ENCODE measurements around the gene ADAMTSL1.

ADAMTSL1 gene, protein sequence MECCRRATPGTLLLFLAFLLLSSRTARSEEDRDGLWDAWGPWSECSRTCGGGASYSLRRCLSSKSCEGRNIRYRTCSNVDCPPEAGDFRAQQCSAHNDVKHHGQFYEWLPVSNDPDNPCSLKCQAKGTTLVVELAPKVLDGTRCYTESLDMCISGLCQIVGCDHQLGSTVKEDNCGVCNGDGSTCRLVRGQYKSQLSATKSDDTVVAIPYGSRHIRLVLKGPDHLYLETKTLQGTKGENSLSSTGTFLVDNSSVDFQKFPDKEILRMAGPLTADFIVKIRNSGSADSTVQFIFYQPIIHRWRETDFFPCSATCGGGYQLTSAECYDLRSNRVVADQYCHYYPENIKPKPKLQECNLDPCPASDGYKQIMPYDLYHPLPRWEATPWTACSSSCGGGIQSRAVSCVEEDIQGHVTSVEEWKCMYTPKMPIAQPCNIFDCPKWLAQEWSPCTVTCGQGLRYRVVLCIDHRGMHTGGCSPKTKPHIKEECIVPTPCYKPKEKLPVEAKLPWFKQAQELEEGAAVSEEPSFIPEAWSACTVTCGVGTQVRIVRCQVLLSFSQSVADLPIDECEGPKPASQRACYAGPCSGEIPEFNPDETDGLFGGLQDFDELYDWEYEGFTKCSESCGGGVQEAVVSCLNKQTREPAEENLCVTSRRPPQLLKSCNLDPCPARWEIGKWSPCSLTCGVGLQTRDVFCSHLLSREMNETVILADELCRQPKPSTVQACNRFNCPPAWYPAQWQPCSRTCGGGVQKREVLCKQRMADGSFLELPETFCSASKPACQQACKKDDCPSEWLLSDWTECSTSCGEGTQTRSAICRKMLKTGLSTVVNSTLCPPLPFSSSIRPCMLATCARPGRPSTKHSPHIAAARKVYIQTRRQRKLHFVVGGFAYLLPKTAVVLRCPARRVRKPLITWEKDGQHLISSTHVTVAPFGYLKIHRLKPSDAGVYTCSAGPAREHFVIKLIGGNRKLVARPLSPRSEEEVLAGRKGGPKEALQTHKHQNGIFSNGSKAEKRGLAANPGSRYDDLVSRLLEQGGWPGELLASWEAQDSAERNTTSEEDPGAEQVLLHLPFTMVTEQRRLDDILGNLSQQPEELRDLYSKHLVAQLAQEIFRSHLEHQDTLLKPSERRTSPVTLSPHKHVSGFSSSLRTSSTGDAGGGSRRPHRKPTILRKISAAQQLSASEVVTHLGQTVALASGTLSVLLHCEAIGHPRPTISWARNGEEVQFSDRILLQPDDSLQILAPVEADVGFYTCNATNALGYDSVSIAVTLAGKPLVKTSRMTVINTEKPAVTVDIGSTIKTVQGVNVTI (N-terminal part only)

DNA sequence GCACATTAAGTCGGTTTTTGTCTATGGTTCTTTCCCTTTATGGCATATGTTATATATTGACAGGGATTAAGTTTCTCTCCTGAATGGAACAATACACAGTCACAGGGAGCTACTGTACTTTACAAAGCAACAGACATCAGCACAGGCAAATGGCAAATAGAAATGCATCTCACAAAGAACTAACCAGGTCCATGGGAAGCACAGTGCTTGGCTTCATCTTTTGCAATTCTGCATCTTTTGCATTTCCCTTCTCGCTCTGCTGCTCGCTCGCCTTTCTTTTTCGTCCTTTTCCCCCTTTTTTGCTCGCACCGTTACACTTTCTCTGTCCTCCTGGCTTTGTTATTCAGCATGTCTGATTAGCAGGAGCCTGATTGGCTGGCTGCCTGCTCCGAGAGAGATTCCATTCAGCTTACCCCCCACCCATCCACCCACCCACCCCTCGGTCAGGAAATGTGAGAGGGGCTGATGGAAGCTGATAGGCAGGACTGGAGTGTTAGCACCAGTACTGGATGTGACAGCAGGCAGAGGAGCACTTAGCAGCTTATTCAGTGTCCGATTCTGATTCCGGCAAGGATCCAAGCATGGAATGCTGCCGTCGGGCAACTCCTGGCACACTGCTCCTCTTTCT, at the start of gene ADAMTSL1:
ADAMTSL1 (plus strand) TSS at position 502 of the 628 bp plus-strand sequence; CDS start at position 582, 80 bp downstream.
- peak; percentile 27 to 41 for DNase-seq

DNA sequence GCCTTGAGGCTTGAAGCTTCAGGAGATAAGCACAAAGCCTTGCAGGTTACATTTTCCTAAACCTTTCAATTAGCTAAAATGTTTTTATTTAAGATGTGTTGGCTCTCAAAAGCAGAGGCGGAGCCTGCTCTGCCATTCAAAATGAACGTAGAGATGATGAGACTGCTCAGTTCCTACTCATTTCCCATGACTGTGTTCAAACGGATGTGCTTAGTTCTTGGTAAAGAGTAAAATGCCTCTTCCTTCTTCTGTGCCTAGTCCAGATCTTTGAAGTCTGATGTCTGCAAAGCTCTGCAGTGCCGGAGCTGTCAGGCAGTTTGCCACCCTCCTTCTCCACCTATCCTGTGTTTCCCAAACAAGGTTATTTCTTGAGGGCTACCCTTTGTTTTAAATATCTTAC, 46.3 kb upstream of the ADAMTSL1 start:
- no peak for DNase-seq

DNA sequence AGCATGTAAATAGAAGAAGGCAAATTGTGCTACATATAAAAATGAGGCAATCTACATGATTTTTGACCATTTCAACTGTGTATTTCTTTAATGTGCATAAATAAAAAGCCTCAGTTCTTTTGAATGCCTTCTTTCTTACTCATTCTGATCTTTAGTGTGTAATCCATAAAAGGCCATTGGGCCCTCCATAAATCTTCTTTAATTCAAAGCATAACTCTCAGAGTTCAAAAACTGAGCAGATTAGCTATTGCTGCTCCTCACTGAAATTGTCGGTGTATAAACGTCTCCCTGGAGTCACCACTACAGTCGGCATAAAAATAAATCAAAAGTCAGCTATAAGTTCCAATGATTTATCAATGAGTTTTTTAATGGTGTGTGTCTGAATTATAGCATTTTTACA, 45.3 kb upstream of the ADAMTSL1 start:
- DNase-seq: no peak

DNA sequence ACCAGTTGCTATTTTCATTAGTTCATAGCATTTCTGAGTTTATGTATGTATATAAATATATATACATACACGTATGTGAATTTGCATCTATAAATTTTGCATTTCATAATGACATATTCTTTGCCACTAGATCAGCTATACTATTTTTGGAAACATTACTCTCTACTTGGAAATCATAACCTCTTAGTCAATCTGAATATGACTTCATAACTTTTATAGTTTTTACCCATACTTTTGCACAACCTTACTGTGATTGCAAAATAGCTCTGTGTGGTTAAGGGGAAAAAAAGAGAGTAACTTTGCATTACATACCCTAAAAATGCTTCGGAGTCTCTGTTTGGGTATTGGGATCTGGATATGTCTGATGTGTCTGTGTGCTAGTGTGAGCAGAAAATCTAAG, 44.9 kb upstream of the ADAMTSL1 start:
- DNase-seq: no peak

DNA sequence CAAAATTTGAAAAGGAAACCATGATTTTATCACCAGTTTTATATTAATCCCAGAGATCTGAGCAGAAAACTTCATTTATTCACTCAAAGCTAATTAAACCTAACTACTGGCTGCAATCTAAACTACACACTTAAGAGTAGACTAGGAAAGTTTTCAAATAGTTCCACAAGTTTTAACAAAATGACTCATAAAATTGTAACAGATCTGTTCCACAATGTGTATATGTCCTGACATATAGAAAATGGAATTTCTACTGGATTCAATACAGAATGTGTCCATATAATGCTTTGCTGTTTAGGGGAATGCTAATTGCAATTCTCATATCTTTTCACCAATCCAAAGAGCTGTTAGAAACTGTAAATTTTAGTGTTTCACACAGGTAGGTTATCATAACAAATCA, 40.3 kb upstream of the ADAMTSL1 start:
- no peak for DNase-seq

DNA sequence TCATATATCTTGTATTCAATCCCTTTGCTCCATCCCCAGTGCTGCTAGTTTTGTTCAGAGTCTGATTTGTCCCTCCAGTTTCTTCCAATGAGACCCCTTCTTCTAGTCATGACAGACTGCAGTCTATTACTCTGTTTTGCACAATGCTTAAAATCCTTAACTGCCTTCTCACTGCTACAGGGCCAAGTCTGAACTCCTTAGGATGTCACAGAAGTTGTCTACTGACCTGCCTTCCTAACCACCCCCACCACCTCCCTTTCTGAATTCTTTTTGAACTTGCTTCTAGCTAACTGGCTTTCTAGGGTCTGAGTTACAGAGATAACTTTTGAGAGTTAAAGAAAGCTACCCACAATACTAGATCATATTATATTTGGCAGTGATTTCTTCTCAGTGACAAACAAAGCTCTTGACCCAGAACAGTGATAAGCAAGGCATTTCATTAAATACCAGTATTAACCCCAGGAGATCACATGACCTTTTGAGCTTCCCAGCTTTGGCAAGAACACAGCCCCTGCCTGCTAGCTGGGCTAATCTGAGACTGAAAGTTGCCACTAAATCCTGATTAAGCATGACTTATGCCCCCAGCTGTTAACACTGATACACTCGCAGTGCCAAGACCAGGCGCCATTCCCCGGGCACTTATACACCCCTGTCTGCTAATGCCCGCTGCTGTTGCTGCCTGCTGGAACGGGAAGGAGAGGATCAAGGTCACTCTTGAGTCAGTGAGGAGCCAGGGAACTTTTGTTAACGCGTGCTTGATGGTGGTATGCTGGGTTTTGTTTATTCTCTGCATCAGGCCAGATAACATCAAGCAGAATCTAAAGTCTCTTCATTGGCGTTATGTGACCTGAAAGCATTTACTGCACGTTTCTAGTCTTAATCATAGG, 36.4 kb upstream of the ADAMTSL1 start:
- no peak for DNase-seq

DNA sequence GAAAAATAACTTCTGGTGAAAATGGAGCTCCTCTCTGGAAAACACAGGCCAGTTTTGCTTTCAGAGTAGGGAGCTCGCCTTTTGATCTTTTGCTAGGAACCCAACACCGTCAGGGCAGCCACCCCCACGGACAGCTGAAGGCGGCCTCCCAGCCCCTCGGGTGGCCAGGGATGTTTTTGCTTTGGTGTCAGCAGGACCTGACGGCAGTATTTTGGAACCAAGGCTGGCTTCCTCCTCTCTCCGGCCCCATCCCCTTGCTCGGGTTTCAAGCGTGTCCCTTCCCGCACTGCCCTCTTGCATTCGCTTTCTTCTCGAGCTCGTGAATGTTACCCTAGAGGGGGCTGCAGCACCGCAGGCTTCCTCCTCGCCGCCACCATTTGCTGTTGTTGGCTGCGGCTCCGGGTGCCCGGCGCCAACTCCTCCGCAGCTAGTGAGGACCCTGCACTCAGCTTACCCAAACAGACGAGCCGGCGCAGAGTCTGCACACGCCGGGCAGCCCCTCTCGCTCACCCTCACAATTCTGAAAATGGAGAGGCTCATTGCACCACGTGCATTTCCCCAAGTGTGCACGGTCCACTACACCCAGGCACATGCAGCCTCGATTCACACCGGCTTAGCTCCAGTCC, 35.5 kb upstream of the ADAMTSL1 start:
- no peak for DNase-seq

DNA sequence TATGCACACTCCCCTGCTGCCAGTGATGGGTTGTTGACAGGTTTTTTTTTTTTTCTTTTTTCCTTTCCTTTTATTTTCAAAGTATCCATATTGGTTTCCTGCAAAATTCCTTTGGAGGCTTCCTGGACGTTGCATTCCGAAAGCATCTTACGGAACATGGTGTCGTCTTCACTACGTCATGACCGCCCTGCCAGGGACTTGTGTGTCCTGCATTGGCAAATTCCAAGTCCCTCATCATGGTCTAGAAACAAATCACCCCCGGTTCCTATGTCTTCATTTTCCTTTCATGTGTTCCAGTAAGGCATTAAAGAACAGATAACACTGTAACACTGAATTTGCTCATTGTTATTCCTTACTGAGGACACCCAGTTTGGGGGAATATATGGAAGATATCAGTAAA, 35.0 kb upstream of the ADAMTSL1 start:
- no peak for DNase-seq

DNA sequence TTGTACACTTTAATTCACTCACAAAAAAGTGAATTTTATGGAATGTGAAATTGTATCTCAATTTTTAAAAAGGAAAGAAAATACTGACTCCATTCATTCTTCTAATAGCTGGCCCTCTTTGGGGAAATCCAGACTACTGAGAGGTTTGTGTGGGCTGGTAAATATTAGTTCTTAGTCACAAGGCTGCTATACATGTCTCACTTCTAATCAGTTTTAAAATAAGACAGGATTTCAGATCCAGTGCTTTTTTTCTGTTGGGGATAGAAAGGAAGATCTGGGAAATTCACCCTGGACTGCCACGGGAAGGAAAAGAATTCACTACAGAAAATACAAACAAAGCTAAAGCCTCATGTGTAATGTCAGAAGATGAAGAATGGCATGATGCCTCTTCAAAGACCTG, 32.7 kb upstream of the ADAMTSL1 start:
- DNase-seq: no peak

DNA sequence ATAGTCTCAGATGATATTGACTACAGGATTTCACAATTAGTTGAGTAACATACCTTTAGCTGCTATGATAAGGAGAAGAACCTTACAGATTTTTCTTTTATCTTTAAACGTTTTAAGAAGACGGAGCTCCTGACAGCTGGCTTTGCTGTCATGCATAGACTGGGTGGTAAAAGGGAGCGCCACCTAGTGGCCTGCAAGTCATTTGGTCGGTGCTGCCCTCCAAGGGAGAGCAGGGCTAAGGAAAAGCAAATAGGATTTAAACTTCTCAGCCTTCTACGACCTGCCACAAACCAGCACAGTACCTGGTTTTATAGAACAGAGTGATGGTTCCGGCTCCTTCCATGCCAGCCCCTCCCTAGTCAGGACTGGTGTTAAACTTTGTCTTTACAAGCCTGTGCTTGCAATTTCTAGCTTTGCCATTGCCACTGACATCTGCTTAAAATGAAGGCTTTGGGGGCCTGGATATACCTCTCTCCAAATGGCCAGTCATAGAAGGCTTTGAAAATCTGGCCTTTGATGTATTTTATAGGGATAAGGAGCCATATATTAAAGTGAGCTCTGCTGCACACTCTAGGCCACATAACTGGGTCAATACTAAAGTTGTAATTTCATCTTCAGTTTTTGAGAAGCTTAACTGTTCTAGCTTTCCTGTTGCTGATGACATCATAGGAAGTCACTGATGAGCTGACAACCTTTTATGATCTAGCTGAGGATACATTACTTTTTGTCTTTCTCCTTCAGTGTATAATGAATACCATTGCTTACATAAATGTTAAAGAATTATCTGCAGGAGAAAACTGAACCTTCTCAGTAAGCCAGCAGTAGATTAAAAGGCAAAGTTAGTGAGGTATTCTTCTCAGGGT, 31.1 kb upstream of the ADAMTSL1 start:
- DNase-seq: peak; percentile 11 to 57

DNA sequence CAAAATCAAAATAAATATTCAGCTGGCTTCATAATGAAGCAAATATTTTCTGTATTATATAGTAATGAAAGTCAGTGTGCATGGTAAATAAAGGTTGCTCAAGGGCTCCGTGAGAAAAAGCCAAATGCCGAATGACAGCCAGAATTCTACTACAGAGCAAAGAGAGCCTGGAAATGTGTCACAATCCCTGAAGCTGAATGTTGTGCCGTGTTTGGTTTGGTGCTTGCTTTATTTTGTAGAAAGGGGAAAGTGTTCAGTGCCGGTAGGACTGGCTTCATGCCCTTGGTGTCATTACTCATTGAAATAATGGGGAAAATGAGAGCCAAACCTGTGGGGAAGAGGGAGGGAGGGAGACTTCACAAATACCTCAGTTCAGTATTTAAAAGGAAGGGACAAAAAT, 26.8 kb upstream of the ADAMTSL1 start:
- no peak for DNase-seq

DNA sequence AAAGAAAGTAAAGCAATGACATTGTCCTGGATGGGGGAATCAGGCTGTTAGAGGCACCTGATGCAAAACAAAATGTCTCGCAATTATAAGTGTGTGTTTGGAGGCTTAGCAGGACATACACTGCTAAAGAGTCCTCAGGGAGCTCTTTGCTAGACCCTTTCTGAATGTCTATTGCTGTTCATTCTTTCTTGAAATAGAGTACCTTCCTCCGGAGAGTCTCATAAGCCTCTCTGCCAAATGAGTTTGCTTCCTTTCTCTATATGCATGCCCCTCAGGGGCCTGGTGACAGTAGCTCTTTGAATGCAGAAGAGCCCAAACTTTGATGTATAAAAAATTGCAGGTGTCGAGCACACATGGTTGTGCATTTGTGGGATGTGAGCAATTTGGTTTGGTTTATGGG, 26.4 kb upstream of the ADAMTSL1 start:
- DNase-seq: no peak

DNA sequence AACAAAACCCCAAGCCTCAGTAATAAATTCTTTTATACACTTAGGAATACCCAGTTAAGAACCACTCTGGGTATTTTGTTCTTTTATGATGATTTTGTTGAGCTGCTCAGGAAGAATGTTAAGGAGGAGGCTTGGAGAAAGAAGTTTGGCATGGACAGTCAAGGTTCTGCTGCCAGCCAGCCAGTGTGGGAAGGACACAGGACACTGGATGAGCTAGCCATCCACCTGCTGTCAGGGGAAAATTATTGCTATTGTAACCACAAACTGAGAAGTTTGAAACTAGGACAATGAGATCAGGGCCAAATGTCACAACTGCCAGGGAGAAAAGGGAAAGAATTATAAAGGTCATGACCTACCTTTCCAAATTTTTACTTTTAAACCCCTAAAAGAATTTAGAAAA, 25.9 kb upstream of the ADAMTSL1 start:
- DNase-seq: no peak

DNA sequence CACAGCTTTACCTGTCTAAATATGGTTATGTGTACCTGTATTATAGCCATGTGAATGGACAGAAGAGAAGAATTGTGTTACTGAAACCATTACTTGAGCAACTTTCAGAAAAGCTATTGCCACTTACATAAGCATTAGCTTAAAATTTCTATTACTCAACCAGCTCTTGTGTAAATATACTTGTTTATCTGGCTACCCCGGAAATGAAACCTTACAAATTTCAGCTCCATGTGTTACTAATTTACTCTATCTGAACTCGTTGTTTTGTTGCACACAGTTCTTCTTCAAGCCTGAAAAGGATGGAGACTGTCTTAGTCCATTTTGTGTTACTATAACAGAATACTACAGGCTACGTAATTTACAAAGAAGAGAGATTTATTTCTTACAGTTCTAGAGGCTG, 22.5 kb upstream of the ADAMTSL1 start:
- no peak for DNase-seq

DNA sequence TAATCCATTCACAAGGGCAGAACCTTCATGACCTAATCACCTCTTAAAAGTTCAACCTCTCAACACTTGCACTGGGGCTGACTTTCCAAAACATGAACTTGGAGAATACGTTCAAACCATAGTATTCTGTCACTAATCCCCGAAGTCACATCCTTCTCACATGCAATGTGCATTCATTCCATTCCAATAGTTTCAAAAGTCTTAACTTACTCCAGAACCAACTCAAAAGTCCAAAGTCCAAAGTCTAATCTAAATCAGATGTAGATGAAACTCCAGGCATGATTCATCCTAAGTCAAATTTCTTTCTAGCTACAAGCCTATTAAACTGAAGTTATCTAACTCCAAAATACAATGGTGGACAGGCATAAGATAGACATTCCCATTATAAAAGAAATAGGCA, 21.7 kb upstream of the ADAMTSL1 start:
- no peak for DNase-seq

DNA sequence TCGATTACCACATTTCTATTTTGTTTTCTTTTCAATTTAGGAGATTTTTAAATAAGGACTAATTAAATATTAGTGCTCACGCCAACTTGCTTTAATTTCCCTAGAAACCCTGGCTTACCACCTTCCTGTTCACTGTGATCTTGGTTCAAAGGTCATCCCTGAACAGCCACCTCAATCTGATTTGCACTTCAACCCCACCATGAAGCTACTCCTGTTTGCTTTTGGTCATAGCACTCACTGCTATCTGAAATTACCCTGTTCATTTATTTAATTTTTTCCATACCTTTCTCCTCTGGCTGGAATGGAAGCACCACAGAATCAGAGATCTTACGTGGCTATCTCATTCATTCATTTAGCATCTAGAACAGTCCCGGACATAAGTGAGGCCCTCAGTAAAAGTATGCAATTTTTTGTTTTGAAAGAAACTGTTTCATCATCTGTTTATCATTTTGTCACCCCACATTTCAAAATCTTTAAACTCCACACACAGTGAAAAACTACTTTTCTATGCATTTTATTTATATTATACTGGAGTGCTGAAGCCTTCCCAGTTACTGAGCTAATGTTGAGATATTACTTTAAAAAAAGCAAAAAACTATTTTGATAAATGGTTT, 17.2 kb upstream of the ADAMTSL1 start:
- no peak for DNase-seq

DNA sequence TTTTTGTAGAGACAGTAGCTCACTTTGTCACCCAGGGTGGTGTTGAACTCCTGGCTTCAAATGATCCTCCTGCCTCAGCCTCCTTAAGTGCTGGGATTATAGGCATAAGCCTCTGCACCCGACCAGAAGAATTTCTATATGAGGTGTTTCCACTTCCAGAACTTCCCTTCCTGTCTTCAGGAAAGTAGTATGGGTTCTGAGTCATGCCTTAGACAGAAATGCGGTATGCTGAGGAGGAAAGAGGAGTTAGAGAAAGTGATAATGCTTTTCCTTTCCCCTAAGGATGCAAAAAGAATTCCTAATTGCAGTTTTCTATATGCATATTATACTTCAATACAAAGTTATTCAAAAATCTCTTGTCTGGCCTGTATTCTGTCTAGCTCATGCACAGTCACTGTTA, 16.4 kb upstream of the ADAMTSL1 start:
- DNase-seq: no peak

DNA sequence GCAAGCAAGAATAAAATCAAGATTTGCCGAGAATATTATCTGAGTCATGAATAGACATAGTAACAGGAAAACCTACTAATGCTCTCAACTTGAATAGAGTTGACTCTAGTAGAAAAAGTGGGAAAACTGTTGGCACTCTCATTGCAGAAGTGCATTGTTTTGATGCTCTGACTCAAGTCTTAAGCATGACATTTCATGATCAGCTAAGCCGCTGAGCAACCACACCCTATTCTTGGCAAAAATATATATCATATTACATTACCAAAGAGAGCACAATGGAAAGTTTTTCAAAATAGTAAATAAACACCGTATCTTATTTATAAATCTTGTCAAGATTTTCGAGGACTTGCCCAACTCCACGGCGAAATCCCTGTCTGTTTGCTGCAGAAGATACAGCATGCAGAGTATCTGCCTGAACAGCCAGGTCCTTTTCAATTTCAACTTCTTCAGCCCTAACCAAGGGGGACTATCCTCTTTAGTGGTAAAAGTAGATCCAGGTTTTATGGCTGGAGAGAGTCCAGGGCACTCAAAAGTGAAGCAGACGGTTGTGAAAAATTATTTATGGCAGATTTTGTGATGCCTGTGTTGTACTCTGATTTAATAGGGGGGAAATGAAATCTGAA, 13.9 kb upstream of the ADAMTSL1 start:
- no peak for DNase-seq

DNA sequence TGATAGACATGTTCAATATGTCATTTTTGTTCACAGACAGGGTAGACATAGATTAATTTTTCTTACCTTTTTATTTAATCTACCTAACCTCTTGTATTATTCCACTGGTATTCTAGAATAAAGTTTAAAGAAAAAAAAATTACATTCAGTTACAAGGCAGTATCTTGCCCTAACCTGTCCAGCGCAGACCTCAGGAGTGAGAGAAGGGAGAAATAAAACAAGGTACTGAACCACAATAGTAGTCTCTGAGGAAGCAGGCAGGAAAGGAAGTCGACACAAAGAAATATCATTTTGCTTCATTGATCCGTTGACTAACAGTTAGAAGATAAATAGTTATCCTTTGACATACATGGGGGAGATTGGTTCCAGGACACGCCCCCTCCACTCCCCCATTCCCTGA, 12.5 kb upstream of the ADAMTSL1 start:
- no peak for DNase-seq
